Activated naive CD4-positive, alpha-beta T cell treated with anti-CD3 and anti-CD28 coated beads, Interleukin-2, amount 50 U/mL, for 24 hours (primary cell): ENCODE data around the gene AGAP3.

Experiments used
- H3K27ac Mint-ChIP-seq: one replicate; pipeline ENCODE4 v1.8.0; 2021; ENCODE audit warnings: mild to moderate bottlenecking, mixed read lengths
- H3K27me3 Mint-ChIP-seq: one replicate; pipeline ENCODE4 v1.8.0; 2021; ENCODE audit warnings: mixed read lengths
- H3K36me3 Mint-ChIP-seq: one replicate; pipeline ENCODE4 v1.8.0; 2021; ENCODE audit warnings: mixed read lengths
- H3K4me1 Mint-ChIP-seq: one replicate; pipeline ENCODE4 v1.8.0; 2021; ENCODE audit warnings: mixed read lengths
- H3K4me3 Mint-ChIP-seq: one replicate; pipeline ENCODE4 v1.8.0; 2021; ENCODE audit warnings: mild to moderate bottlenecking, mixed read lengths
- H3K9me3 Mint-ChIP-seq: one replicate; pipeline ENCODE4 v1.8.0; 2021; ENCODE audit warnings: mixed read lengths

AGAP3 gene

GRCh38 chr7:151053751-151054150 lies 32.5 kb upstream of the AGAP3 start:
- H3K4me1 Mint-ChIP-seq = peaks cover 23% of the 10 kb centered on the region

GRCh38 chr7:151056283-151056665 lies 30.0 kb upstream of the AGAP3 start:
- peaks cover 32% of the 10 kb centered on the region for H3K4me1 Mint-ChIP-seq
- H3K4me3 Mint-ChIP-seq = peak overlapping the region; percentile 42
- H3K27ac Mint-ChIP-seq = no peak overlapping the region
- no peaks in the 10 kb centered on the region for H3K9me3 Mint-ChIP-seq
- no peaks in the 10 kb centered on the region for H3K36me3 Mint-ChIP-seq
- H3K27me3 Mint-ChIP-seq = no peaks in the 10 kb centered on the region

More at GRCh38 chr7:151053751-151054150, 32.5 kb upstream of the AGAP3 start:
- no peak overlapping the region for H3K4me3 Mint-ChIP-seq
- no peaks in the 10 kb centered on the region for H3K9me3 Mint-ChIP-seq
- no peaks in the 10 kb centered on the region for H3K27me3 Mint-ChIP-seq
- no peak overlapping the region for H3K27ac Mint-ChIP-seq
- no peaks in the 10 kb centered on the region for H3K36me3 Mint-ChIP-seq

- Mint-ChIP-seq H3K36me3 (no peaks in the 10 kb centered on the region), H3K4me1 (peaks cover 38% of the 10 kb centered on the region), H3K27ac (no peak overlapping the region), H3K27me3 (no peaks in the 10 kb centered on the region), H3K9me3 (no peaks in the 10 kb centered on the region), H3K4me3 (peak overlapping the region; percentile 95)
Measured at GRCh38 chr7:151056666-151057505, 29.4 kb upstream of the AGAP3 start.

- Mint-ChIP-seq H3K27me3 (no peaks in the 10 kb centered on the region), H3K9me3 (no peaks in the 10 kb centered on the region), H3K4me3 (peak within 1 kb of the TSS; percentile 95), H3K27ac (peak within 1 kb of the TSS; percentile 90), H3K36me3 (no peaks in the 10 kb centered on the region), H3K4me1 (peaks cover 35% of the 10 kb centered on the region)
Measured at GRCh38 chr7:151057506-151057988, 28.7 kb upstream of the AGAP3 start, which contains the start of gene CDK5. TSS of gene CDK5 (minus strand) at chr7:151057897. CDS start at chr7:151057848, 49 bp downstream.

GRCh38 chr7:151057989-151058780 lies 28.1 kb upstream of the AGAP3 start:
- H3K27ac Mint-ChIP-seq = peak overlapping the region; percentile 90
- H3K27me3 Mint-ChIP-seq = no peaks in the 10 kb centered on the region
- H3K36me3 Mint-ChIP-seq = no peaks in the 10 kb centered on the region
- H3K4me1 Mint-ChIP-seq = peaks cover 29% of the 10 kb centered on the region
- no peaks in the 10 kb centered on the region for H3K9me3 Mint-ChIP-seq
- peak overlapping the region; percentile 95 for H3K4me3 Mint-ChIP-seq

GRCh38 chr7:151058781-151059366 lies 27.4 kb upstream of the AGAP3 start:
- H3K27ac Mint-ChIP-seq = peak overlapping the region; percentile 90
- no peaks in the 10 kb centered on the region for H3K9me3 Mint-ChIP-seq
- peak overlapping the region; percentile 95 for H3K4me3 Mint-ChIP-seq
- peaks cover 26% of the 10 kb centered on the region for H3K4me1 Mint-ChIP-seq
- H3K27me3 Mint-ChIP-seq = no peaks in the 10 kb centered on the region
- H3K36me3 Mint-ChIP-seq = no peaks in the 10 kb centered on the region

GRCh38 chr7:151059367-151060112 lies 26.7 kb upstream of the AGAP3 start, which contains the start of gene SLC4A2:
TSS of gene SLC4A2 (plus strand) at chr7:151059589. CDS start at chr7:151061988, 2,399 bp downstream.
- no peaks in the 10 kb centered on the region for H3K9me3 Mint-ChIP-seq
- no peaks in the 10 kb centered on the region for H3K27me3 Mint-ChIP-seq
- peak within 1 kb of the TSS; percentile 90 for H3K27ac Mint-ChIP-seq
- H3K36me3 Mint-ChIP-seq = no peaks in the 10 kb centered on the region
- peak within 1 kb of the TSS; percentile 95 for H3K4me3 Mint-ChIP-seq
- H3K4me1 Mint-ChIP-seq = peaks cover 26% of the 10 kb centered on the region

- Mint-ChIP-seq H3K9me3 (no peaks in the 10 kb centered on the region), H3K4me1 (peaks cover 26% of the 10 kb centered on the region), H3K36me3 (no peaks in the 10 kb centered on the region), H3K27me3 (no peaks in the 10 kb centered on the region), H3K4me3 (peak overlapping the region; percentile 87), H3K27ac (no peak overlapping the region)
Measured at GRCh38 chr7:151060113-151060415, 26.2 kb upstream of the AGAP3 start.

- no peak overlapping the region for H3K27ac Mint-ChIP-seq
- H3K4me3 Mint-ChIP-seq = peak overlapping the region; percentile 87
- H3K36me3 Mint-ChIP-seq = no peaks in the 10 kb centered on the region
- H3K27me3 Mint-ChIP-seq = no peaks in the 10 kb centered on the region
- H3K4me1 Mint-ChIP-seq = peaks cover 26% of the 10 kb centered on the region
- H3K9me3 Mint-ChIP-seq = no peaks in the 10 kb centered on the region
Measured at GRCh38 chr7:151060416-151061212, 25.7 kb upstream of the AGAP3 start.

GRCh38 chr7:151061213-151062110 lies 24.8 kb upstream of the AGAP3 start:
- Mint-ChIP-seq H3K4me3 (peak overlapping the region; percentile 87), H3K27ac (peak overlapping the region; percentile 66)

GRCh38 chr7:151062111-151062398 lies 24.2 kb upstream of the AGAP3 start:
- Mint-ChIP-seq H3K27ac (no peak overlapping the region), H3K9me3 (no peaks in the 10 kb centered on the region), H3K36me3 (no peaks in the 10 kb centered on the region), H3K27me3 (no peaks in the 10 kb centered on the region), H3K4me3 (no peak overlapping the region), H3K4me1 (peaks cover 25% of the 10 kb centered on the region)

More at GRCh38 chr7:151061213-151062110, 24.8 kb upstream of the AGAP3 start:
- H3K27me3 Mint-ChIP-seq = no peaks in the 10 kb centered on the region
- peaks cover 26% of the 10 kb centered on the region for H3K4me1 Mint-ChIP-seq
- no peaks in the 10 kb centered on the region for H3K36me3 Mint-ChIP-seq
- H3K9me3 Mint-ChIP-seq = no peaks in the 10 kb centered on the region

GRCh38 chr7:151062399-151063211 lies 23.7 kb upstream of the AGAP3 start:
- Mint-ChIP-seq H3K4me1 (peaks cover 19% of the 10 kb centered on the region), H3K36me3 (no peaks in the 10 kb centered on the region), H3K9me3 (no peaks in the 10 kb centered on the region), H3K4me3 (no peak overlapping the region), H3K27me3 (no peaks in the 10 kb centered on the region), H3K27ac (no peak overlapping the region)

GRCh38 chr7:151063212-151063561 lies 23.1 kb upstream of the AGAP3 start:
- Mint-ChIP-seq H3K27ac (no peak overlapping the region), H3K9me3 (no peaks in the 10 kb centered on the region), H3K27me3 (no peaks in the 10 kb centered on the region), H3K4me3 (no peak overlapping the region), H3K4me1 (peaks cover 18% of the 10 kb centered on the region), H3K36me3 (peaks cover 2% of the 10 kb centered on the region)
